ENCODE results near the gene DUS1L.

The DUS1L gene

DNA sequence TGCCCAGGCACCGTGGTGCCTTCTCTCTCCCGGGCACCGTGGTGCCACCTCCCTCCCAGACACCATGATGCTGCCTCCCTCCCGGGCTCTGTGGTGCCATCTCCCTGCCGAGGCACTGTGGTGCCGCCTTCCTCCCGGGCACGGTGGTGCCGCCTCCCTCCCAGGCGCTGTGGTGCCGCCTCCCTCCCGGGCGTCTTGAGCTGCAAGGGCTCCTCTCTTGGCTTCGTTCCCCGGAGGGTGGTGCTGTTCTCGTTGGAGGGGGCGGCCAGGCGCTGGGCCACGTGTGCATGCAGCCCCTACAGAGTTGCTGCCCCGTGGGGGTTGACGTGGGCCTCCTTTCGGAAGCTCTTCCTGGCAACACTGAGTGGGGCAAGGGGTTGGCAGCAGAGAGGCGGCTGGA is 51.2 kb downstream of the DUS1L start:
- H3K27me3 ChIP-seq (ENCODE audit: insufficient read depth, low read length), result no peaks in the 10 kb centered on the region

DNA sequence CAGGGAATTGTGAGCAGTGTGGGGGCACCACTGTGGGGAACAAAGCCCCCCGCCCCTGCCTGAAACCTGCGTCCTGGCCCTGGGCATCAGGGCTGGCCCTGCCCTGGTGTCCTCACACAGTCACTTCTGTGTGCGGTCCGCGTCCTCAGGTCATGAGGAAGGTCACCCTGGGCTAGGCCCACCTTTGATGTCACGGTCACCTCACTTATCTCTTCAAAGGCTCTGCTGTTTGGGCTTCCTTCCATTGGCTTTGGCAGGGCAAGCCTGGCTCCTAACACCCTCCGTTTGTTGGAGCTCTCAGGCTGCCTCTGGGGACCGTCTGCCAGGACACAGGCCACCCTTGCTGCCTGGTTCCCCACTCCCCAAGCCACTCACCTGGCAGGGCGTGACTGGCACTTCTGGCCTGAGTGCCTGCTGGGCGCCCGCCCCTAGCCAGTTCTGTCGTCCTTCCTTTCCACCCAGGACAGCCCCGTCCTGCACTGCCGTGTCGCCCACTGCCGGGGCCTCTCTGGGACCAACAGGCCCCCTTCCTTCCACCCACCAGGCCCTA is 51.8 kb downstream of the DUS1L start:
- Histone ChIP-seq H3K4me1 (ENCODE audit: control insufficient read depth, insufficient read depth, low read length, unreplicated experiment) (no peaks in the 10 kb centered on the region), H3K4me3 (ENCODE audit: low read depth, low read length) (no peak overlapping the region), H3K79me2 (ENCODE audit: control insufficient read depth, insufficient read depth, low read length, unreplicated experiment) (no peaks in the 10 kb centered on the region), H3K27ac (ENCODE audit: low read depth, low read length) (no peak overlapping the region), H3K36me3 (ENCODE audit: insufficient read depth, low read length) (no peaks in the 10 kb centered on the region), H2AFZ (ENCODE audit: low read length, unreplicated experiment) (no peak overlapping the region), H3K27me3 (ENCODE audit: insufficient read depth, low read length) (no peaks in the 10 kb centered on the region)

More for the DNA sequence above, 51.2 kb downstream of the DUS1L start:
- Histone ChIP-seq H3K79me2 (ENCODE audit: control insufficient read depth, insufficient read depth, low read length, unreplicated experiment) (no peaks in the 10 kb centered on the region), H3K36me3 (ENCODE audit: insufficient read depth, low read length) (no peaks in the 10 kb centered on the region), H3K4me1 (ENCODE audit: control insufficient read depth, insufficient read depth, low read length, unreplicated experiment) (no peaks in the 10 kb centered on the region), H3K27ac (ENCODE audit: low read depth, low read length) (no peak overlapping the region), H3K4me3 (ENCODE audit: low read depth, low read length) (no peak overlapping the region), H2AFZ (ENCODE audit: low read length, unreplicated experiment) (no peak overlapping the region)

DNA sequence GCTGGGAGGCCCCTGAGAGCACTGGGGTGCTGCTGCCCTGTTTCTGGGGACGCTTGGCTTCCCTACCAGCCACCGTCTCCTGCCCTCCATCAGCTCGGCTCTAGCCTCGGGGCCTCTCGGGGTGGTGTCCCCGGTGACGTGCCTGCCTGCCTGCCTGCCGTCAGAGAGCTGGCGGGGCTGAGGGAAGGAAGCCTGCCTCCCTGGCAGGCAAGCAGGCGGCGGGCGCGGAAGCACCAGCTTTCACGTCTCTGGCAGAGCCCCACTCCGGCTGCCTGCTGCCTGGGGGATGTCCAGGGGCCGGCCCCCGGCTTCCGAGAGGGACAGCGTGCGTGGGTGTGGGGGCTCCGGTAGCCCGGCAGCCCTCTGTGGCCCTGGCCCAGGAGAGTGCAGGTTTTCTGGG is 52.3 kb downstream of the DUS1L start:
- H3K4me3 ChIP-seq (ENCODE audit: low read depth, low read length), result no peak overlapping the region
- no peaks in the 10 kb centered on the region for H3K36me3 ChIP-seq (ENCODE audit: insufficient read depth, low read length)
- no peaks in the 10 kb centered on the region for H3K4me1 ChIP-seq (ENCODE audit: control insufficient read depth, insufficient read depth, low read length, unreplicated experiment)
- no peaks in the 10 kb centered on the region for H3K79me2 ChIP-seq (ENCODE audit: control insufficient read depth, insufficient read depth, low read length, unreplicated experiment)
- no peak overlapping the region for H2AFZ ChIP-seq (ENCODE audit: low read length, unreplicated experiment)
- no peaks in the 10 kb centered on the region for H3K27me3 ChIP-seq (ENCODE audit: insufficient read depth, low read length)
- no peak overlapping the region for H3K27ac ChIP-seq (ENCODE audit: low read depth, low read length)

DNA sequence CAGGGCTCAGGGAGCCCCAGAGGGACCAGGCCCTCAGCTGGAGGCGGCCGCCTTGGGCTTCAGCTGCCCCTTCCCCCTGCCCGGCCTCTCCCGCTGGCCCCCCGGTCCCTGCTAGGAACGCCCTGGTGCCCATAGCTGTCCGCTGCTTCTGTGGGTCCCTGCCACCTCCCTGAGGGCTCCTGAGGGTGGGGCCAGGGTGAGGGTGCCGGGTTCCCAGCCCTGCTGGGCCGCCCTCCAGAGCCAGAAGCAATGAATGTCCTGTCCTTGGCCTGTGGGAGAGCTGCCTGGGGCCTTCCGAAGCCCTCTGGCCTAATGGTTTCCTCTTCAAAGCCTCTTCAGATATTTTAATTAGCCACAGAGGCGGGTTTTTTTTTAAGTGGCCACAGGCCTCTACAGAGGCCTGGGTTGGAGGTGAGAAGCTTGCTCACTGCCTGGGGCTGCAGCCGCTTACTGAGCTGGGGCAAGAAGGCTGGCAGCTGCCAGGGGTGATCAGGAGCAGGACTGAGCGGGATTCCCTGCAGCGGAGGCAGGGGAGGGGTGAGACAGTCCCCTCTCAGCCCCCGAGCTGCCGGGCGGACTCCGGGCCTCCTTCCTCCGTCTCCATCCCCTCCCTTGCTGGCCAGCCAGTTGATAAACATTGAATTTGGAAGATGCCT is 52.8 kb downstream of the DUS1L start:
- Histone ChIP-seq H3K4me3 (ENCODE audit: low read depth, low read length) (no peak overlapping the region), H3K4me1 (ENCODE audit: control insufficient read depth, insufficient read depth, low read length, unreplicated experiment) (no peaks in the 10 kb centered on the region), H3K27me3 (ENCODE audit: insufficient read depth, low read length) (no peaks in the 10 kb centered on the region), H3K27ac (ENCODE audit: low read depth, low read length) (no peak overlapping the region), H2AFZ (ENCODE audit: low read length, unreplicated experiment) (no peak overlapping the region), H3K79me2 (ENCODE audit: control insufficient read depth, insufficient read depth, low read length, unreplicated experiment) (no peaks in the 10 kb centered on the region), H3K36me3 (ENCODE audit: insufficient read depth, low read length) (no peaks in the 10 kb centered on the region)

- Histone ChIP-seq H3K36me3 (ENCODE audit: insufficient read depth, low read length) (no peaks in the 10 kb centered on the region), H3K27me3 (ENCODE audit: insufficient read depth, low read length) (no peaks in the 10 kb centered on the region), H2AFZ (ENCODE audit: low read length, unreplicated experiment) (no peak overlapping the region), H3K4me3 (ENCODE audit: low read depth, low read length) (no peak overlapping the region), H3K27ac (ENCODE audit: low read depth, low read length) (no peak overlapping the region), H3K4me1 (ENCODE audit: control insufficient read depth, insufficient read depth, low read length, unreplicated experiment) (no peaks in the 10 kb centered on the region), H3K79me2 (ENCODE audit: control insufficient read depth, insufficient read depth, low read length, unreplicated experiment) (no peaks in the 10 kb centered on the region)
Measured at GRCh38 chr17:82012261-82012639, 53.4 kb downstream of the DUS1L start.

GRCh38 chr17:82011617-82012187 is 53.9 kb downstream of the DUS1L start:
- H3K79me2 ChIP-seq (ENCODE audit: control insufficient read depth, insufficient read depth, low read length, unreplicated experiment), result no peaks in the 10 kb centered on the region
- H3K27ac ChIP-seq (ENCODE audit: low read depth, low read length), result no peak overlapping the region
- H3K36me3 ChIP-seq (ENCODE audit: insufficient read depth, low read length), result no peaks in the 10 kb centered on the region
- H3K27me3 ChIP-seq (ENCODE audit: insufficient read depth, low read length), result no peaks in the 10 kb centered on the region
- peaks cover 3% of the 10 kb centered on the region for H3K4me1 ChIP-seq (ENCODE audit: control insufficient read depth, insufficient read depth, low read length, unreplicated experiment)
- no peak overlapping the region for H3K4me3 ChIP-seq (ENCODE audit: low read depth, low read length)
- no peak overlapping the region for H2AFZ ChIP-seq (ENCODE audit: low read length, unreplicated experiment)

GRCh38 chr17:82010575-82011525 is 54.8 kb downstream of the DUS1L start:
- Histone ChIP-seq H3K36me3 (ENCODE audit: insufficient read depth, low read length) (no peaks in the 10 kb centered on the region), H3K27ac (ENCODE audit: low read depth, low read length) (no peak overlapping the region), H3K79me2 (ENCODE audit: control insufficient read depth, insufficient read depth, low read length, unreplicated experiment) (no peaks in the 10 kb centered on the region), H3K4me1 (ENCODE audit: control insufficient read depth, insufficient read depth, low read length, unreplicated experiment) (peaks cover 10% of the 10 kb centered on the region), H3K4me3 (ENCODE audit: low read depth, low read length) (no peak overlapping the region), H3K27me3 (ENCODE audit: insufficient read depth, low read length) (no peaks in the 10 kb centered on the region), H2AFZ (ENCODE audit: low read length, unreplicated experiment) (no peak overlapping the region)

DNA sequence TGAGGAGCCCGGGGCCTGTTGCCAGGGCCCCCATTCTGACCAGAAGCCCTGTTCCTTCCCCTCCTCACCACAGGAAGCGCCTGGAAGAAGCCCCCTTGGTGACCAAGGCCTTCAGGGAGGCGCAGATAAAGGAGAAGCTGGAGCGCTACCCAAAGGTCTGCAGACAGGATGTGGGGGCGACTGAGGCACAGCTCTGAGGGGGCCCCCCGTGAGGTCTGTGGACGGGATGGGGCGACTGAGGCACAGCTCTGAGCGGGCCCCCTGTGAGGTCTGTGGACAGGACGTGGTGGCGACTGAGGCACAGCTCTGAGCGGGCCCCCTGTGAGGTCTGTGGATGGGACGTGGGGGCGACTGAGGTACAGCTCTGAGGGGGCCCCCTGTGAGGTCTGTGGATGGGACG is 56.2 kb downstream of the DUS1L start:
- Histone ChIP-seq H3K27ac (ENCODE audit: low read depth, low read length) (no peak overlapping the region), H3K4me1 (ENCODE audit: control insufficient read depth, insufficient read depth, low read length, unreplicated experiment) (peaks cover 24% of the 10 kb centered on the region), H3K36me3 (ENCODE audit: insufficient read depth, low read length) (no peaks in the 10 kb centered on the region)

GRCh38 chr17:82008941-82009405 is 56.6 kb downstream of the DUS1L start:
- no peak overlapping the region for H3K27ac ChIP-seq (ENCODE audit: low read depth, low read length)
- no peak overlapping the region for H3K4me3 ChIP-seq (ENCODE audit: low read depth, low read length)
- no peak overlapping the region for H2AFZ ChIP-seq (ENCODE audit: low read length, unreplicated experiment)
- H3K36me3 ChIP-seq (ENCODE audit: insufficient read depth, low read length), result no peaks in the 10 kb centered on the region
- peaks cover 28% of the 10 kb centered on the region for H3K4me1 ChIP-seq (ENCODE audit: control insufficient read depth, insufficient read depth, low read length, unreplicated experiment)
- H3K79me2 ChIP-seq (ENCODE audit: control insufficient read depth, insufficient read depth, low read length, unreplicated experiment), result no peaks in the 10 kb centered on the region
- H3K27me3 ChIP-seq (ENCODE audit: insufficient read depth, low read length), result no peaks in the 10 kb centered on the region

More for the DNA sequence above, 56.2 kb downstream of the DUS1L start:
- Histone ChIP-seq H3K79me2 (ENCODE audit: control insufficient read depth, insufficient read depth, low read length, unreplicated experiment) (no peaks in the 10 kb centered on the region), H3K27me3 (ENCODE audit: insufficient read depth, low read length) (no peaks in the 10 kb centered on the region), H3K4me3 (ENCODE audit: low read depth, low read length) (no peak overlapping the region), H2AFZ (ENCODE audit: low read length, unreplicated experiment) (no peak overlapping the region)

DNA sequence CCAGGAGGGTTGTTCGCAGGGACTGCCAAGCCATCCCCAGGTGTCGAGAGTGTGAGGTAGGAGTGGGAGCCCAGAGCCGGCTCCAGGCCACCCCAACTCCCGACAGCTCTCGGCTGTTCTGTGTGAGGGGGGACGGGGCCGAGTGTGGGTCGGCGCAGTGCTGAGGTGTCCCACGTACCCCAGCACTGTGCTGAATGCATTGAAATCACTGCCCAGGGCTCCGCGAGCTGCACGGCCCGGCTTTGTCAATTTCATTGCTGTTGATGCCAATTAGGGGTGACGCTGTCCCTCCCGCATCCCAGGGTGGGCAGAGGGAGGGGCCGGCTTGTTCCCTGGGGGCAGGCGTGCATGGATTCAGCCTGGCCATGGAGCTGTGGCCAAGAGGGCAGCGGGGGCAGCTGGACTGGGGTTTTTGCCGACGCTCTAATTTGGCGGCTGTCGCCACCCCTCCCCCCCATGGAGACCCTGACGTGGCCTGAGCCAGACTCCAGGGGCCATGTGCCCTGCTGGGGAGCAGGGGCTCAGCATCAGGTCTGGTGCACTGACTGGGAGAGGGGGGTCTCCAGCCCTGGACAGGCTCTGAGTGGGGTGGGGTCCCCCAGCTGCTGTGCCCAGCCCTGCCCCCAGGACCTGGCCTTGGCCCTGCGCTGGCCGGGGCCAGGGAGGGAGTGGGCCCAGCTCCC is 57.2 kb downstream of the DUS1L start:
- H3K27ac ChIP-seq (ENCODE audit: low read depth, low read length), result no peak overlapping the region
- H3K4me1 ChIP-seq (ENCODE audit: control insufficient read depth, insufficient read depth, low read length, unreplicated experiment), result peaks cover 31% of the 10 kb centered on the region
- no peaks in the 10 kb centered on the region for H3K27me3 ChIP-seq (ENCODE audit: insufficient read depth, low read length)
- H2AFZ ChIP-seq (ENCODE audit: low read length, unreplicated experiment), result no peak overlapping the region
- no peaks in the 10 kb centered on the region for H3K36me3 ChIP-seq (ENCODE audit: insufficient read depth, low read length)
- H3K4me3 ChIP-seq (ENCODE audit: low read depth, low read length), result no peak overlapping the region
- H3K79me2 ChIP-seq (ENCODE audit: control insufficient read depth, insufficient read depth, low read length, unreplicated experiment), result no peaks in the 10 kb centered on the region

Measured in ACC112 (cell line).